NCI-H2196 (cell line): Measurements from ENCODE around the gene LIN37.
"Not testable (repeated sequence)": the region's sequence is repeated elsewhere in the genome, so short reads cannot be mapped to it uniquely, and the experiment has no call there.

Experiments
- DNase-seq: peaks from one replicate; lab custom pipeline; 2025; ENCODE audit not compliant: unreplicated experiment; lab: John Stamatoyannopoulos, UW

LIN37 gene

DNA sequence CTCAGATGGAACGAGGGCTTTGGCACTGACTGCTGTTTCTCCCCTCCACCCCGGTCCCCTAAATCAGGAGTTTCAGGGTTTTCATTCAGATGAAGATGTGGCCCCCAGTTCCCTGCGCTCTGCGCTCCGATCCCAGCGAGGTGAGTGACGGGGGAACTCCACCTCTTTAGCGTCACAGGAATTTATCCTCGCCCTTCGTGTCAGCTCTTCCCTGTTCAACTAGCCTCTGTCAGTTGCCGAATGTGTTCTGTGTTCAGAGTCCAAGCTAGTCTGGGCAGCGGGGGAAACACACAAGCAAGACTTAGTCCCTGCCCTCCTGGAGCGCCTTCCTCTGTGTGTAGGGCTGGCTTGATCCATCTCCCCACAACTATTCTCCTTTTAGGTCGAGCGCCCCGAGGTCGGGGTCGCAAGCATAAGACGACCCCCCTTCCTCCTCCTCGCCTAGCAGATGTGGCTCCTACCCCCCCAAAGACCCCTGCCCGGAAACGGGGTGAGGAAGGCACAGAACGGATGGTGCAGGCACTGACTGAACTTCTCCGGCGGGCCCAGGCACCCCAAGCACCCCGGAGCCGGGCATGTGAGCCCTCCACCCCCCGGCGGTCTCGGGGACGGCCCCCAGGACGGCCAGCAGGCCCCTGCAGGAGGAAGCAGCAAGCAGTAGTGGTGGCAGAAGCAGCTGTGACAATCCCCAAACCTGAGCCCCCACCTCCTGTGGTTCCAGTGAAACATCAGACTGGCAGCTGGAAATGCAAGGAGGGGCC lies 28.8 kb upstream of the LIN37 start:
- no peak for DNase-seq

DNA sequence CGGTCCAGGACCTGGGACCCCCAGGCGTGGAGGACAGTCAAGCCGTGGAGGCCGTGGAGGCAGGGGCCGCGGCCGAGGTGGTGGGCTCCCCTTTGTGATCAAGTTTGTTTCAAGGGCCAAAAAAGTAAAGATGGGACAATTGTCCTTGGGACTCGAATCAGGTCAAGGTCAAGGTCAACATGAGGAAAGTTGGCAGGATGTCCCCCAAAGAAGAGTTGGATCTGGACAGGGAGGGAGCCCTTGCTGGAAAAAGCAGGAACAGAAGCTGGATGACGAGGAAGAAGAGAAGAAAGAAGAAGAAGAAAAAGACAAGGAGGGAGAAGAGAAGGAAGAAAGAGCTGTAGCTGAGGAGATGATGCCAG lies 28.2 kb upstream of the LIN37 start:
- no peak for DNase-seq

DNA sequence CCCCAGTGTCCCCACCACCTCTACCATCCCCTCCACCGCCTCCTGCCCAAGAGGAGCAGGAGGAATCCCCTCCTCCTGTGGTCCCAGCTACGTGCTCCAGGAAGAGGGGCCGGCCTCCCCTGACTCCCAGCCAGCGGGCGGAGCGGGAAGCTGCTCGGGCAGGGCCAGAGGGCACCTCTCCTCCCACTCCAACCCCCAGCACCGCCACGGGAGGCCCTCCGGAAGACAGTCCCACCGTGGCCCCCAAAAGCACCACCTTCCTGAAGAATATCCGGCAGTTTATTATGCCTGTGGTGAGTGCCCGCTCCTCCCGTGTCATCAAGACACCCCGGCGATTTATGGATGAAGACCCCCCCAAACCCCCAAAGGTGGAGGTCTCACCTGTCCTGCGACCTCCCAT lies 27.7 kb upstream of the LIN37 start:
- DNase-seq = no peak

DNA sequence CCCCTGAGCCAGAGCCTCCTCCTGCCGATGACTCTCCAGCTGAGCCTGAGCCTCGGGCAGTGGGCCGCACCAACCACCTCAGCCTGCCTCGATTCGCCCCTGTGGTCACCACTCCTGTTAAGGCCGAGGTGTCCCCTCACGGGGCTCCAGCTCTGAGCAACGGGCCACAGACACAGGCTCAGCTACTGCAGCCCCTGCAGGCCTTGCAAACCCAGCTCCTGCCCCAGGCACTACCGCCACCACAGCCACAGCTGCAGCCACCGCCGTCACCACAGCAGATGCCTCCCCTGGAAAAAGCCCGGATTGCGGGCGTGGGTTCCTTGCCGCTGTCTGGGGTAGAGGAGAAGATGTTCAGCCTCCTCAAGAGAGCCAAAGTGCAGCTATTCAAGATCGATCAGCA lies 27.0 kb upstream of the LIN37 start:
- DNase-seq = no peak

DNA sequence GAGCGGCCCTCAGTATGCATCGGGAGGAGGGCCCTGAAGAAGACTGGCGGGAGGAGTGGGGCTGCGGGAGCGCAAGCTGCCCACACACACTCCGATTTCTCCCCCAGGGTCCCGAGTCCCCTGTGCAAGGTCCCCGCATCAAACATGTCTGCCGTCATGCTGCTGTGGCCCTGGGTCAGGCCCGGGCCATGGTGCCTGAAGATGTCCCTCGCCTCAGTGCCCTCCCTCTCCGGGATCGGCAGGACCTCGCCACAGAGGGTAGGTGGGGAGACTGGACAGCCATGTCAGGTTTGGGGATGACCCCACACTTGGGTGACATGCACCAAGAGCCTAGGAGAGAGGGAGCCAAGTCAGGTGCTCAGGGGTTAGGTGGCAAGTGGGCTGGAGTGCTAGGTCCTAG lies 25.9 kb upstream of the LIN37 start:
- DNase-seq = no peak

DNA sequence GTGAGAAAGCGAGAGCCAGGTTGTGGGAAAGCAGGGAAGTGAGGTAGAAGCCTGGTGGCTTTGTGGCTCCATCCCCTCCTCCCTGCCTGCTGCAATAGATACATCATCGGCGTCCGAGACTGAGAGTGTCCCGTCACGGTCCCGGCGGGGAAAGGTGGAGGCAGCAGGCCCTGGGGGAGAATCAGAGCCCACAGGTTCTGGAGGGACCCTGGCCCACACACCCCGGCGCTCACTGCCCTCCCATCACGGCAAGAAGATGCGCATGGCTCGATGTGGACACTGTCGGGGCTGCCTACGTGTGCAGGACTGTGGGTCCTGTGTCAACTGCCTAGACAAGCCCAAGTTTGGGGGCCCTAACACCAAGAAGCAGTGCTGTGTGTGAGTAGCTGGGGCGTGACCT lies 25.5 kb upstream of the LIN37 start:
- no peak for DNase-seq

DNA sequence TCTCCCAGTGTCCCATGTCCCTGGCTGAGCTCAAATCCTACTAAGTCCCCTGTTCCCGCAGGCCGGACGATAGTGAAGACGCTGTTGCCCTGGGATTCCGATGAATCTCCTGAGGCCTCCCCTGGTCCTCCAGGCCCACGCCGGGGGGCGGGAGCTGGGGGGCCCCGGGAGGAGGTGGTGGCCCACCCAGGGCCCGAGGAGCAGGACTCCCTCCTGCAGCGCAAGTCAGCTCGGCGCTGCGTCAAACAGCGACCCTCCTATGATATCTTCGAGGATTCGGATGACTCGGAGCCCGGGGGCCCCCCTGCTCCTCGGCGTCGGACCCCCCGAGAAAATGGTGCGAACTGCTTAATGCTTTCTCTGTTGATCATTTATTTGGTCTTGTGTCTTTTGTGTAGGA lies 24.7 kb upstream of the LIN37 start:
- no peak for DNase-seq

DNA sequence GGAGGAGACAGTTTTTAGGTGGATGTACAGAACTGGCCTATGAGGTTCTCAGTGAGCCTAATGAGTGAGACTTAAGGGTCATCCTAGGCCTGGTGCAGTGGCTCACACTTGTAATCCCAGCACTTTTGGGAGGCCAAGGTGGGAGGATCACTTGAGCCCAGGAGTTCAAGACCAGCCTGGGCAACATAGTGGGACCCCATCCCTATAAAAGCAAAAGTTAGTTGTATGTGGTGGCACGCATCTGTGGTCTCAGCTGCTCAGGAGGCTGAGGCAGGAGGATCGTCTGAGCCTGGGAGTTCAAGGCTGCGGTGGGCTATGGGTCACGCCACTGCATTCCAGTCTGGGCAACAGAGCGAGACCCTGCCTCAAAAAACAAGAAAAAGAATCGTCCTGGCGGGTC lies 24.2 kb upstream of the LIN37 start:
- DNase-seq = not testable (repeated sequence)

DNA sequence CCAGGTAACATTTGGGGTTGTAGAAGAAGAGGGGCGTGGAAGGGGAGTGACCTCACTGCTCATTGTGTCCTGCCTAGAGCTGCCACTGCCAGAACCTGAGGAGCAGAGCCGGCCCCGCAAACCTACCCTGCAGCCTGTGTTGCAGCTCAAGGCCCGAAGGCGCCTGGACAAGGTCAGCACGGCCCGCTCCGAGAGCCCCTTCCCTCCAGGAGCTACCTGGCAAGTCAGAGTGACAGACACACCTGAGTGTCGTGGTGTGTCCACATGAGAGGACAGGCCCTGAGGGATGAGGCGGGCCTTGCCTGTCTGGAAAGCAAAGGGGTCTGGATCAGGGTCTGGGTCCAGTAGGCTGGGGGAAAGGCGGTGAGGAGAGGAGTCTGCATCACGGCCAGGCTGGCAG lies 23.8 kb upstream of the LIN37 start:
- no peak for DNase-seq

DNA sequence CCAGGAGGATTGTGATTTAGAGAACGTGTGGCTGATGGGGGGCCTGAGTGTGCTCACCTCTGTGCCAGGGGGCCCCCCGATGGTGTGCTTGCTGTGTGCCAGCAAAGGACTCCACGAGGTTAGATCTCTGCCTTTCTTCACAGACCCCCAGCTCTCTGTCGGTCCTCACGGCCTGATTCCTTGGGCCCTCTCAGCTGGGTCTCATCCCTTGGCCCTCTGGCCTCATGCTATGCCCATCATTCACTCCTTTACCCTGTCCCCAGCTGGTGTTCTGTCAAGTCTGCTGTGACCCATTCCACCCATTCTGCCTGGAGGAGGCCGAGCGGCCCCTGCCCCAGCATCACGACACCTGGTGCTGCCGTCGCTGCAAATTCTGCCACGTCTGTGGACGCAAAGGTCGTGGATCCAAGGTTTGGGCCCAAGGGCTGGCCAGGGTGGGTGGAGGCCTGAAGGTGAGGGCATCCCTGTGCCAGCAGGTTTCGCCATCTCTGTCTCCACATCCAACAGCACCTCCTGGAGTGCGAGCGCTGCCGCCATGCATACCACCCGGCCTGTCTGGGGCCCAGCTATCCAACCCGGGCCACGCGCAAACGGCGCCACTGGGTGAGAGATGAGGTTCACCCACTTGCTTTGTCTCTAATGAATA lies 23.0 kb upstream of the LIN37 start:
- no peak for DNase-seq

DNA sequence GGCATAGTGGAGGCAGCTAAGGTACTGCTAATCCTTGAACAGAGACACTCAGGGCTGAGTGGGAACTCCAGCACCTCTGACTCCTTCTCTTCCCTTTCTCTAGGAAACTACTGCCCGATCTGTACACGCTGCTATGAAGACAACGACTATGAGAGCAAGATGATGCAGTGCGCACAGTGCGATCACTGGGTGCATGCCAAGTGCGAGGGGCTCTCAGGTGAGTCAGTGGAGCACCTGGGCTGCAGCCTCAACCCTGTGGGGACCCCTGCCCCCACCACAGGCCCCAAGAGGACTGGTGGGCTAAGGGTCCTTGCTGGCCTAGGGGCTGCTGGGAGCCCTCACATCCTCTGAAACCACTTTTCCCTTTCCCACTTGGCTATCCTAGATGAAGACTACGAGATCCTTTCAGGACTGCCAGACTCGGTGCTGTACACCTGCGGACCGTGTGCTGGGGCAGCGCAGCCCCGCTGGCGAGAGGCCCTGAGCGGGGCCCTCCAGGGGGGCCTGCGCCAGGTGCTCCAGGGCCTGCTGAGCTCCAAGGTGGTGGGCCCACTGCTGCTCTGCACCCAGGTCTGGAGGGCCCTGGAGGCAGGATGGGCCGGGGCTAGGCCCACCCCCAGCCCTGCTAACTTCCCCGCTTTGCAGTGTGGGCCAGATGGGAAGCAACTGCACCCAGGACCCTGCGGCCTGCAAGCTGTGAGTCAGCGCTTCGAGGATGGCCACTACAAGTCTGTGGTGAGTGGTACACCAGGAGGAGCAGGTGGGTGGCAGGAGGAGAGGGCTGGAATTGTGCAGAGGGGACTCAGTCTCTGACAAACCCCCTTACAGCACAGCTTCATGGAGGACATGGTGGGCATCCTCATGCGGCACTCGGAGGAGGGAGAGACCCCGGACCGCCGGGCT lies 21.1 kb upstream of the LIN37 start:
- no peak for DNase-seq

DNA sequence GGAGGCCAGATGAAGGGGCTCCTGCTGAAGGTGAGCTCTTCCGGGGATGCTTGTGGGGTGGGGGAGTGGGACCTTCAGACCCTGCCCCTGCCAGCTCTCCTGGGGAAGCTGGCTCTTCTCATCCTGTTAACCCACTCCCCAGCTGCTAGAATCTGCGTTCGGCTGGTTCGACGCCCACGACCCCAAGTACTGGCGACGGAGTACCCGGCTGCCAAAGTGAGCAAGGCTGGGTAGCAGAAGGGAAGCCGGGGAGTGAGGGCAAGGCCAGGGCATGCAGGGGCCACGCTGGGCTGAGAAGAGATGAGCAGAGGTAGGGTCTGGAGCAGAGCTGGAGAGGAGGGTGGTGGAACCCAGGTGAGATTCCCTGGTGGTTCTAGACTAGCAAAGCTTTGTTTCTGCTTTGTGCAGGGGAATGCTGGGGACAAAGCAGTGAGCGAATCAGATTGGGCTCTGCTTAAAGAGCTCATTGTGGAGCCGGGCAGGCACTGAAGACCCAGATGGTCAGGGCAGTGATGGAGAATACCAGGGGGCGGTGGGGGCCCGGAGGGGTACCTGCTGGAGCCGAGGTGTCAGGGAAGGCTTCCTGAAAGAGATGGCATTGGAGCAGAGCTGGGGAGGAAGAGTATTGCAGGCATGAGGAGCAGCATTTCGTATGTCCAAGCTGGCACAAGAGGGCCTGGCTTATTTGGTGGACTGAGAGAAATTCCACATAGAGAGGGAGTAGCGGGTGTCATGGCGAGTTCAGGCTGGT lies 20.2 kb upstream of the LIN37 start:
- DNase-seq = no peak

DNA sequence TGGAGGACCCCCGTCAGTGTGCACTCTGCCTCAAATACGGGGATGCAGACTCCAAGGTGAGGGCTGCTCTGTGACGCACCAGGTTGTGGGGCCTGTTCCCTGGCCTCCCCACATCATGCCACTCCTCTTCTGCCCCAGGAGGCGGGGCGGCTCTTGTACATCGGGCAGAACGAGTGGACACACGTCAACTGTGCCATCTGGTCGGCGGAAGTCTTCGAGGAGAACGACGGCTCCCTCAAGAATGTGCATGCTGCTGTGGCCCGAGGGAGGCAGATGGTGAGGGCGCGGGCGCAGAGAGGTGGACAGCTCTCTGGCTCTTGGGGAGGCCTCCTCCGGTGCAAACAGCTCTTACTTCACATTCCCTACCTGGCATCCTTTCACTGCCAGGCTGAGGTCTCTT lies 19.4 kb upstream of the LIN37 start:
- DNase-seq = no peak

DNA sequence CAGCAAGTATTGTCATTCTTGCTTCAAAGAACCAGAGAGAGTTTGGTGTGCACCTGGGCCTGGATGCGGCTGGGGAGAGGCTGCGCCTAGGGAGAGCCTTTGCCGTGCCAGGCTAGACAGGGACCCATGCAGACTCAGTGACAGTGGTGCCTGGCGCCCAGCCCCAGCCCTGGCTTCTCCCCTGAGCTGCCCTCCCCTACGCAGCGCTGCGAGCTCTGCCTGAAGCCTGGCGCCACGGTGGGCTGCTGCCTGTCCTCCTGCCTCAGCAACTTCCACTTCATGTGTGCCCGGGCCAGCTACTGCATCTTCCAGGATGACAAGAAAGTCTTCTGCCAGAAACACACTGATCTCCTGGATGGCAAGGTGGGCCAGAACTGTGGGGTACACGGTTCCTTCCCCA lies 18.6 kb upstream of the LIN37 start:
- DNase-seq = no peak

DNA sequence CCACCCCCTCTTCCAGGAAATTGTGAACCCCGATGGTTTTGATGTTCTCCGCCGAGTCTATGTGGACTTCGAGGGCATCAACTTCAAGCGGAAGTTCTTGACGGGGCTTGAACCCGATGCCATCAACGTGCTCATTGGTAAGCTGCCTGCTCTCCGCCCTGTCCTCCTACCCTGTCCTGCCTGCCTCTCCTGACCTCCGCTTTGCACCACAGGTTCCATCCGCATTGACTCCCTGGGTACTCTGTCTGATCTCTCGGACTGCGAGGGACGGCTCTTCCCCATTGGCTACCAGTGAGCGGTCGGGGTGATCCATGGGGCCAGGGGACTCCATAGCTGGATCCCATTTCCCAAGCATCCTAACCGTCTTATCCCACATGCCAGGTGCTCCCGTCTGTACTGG lies 18.1 kb upstream of the LIN37 start:
- no peak for DNase-seq

DNA sequence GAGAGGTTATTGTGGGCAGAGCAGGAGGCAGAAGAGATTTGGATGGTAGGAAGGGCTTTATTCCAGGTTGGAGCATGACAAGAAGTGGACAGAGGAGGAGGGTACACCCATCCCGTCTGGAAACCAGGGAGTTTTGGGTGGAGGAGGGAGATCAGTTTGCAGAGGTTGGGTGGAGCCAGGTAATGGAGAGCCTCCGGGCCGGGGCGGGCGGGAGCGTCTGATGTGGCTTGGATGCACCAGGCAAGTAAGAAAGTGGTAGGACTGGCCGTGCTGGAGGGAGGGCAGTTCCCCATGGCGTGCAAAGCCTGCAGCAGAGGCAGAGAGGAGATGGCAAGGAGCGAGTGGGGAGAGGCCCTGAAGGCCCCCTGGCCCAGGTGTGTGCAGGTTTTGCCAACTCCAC lies 17.0 kb upstream of the LIN37 start:
- DNase-seq = no peak

DNA sequence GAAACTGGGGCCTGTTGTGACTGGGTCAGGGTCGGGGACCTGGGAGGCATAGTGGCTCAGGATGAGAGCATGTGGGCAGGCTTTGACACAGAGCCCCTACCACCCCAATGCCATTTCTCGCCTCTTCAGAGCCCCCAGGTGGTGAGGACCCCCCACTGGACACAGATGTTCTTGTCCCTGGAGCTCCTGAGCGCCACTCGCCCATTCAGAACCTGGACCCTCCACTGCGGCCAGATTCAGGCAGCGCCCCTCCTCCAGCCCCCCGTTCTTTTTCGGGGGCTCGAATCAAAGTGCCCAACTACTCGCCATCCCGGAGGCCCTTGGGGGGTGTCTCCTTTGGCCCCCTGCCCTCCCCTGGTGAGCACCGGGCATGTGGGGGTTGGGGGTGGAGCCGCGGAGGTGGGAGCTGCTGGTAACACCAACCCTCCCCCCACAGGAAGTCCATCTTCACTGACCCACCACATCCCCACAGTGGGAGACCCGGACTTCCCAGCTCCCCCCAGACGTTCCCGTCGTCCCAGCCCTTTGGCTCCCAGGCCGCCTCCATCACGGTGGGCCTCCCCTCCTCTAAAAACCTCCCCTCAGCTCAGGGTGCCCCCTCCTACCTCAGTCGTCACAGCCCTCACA lies 16.5 kb upstream of the LIN37 start:
- DNase-seq = no peak

DNA sequence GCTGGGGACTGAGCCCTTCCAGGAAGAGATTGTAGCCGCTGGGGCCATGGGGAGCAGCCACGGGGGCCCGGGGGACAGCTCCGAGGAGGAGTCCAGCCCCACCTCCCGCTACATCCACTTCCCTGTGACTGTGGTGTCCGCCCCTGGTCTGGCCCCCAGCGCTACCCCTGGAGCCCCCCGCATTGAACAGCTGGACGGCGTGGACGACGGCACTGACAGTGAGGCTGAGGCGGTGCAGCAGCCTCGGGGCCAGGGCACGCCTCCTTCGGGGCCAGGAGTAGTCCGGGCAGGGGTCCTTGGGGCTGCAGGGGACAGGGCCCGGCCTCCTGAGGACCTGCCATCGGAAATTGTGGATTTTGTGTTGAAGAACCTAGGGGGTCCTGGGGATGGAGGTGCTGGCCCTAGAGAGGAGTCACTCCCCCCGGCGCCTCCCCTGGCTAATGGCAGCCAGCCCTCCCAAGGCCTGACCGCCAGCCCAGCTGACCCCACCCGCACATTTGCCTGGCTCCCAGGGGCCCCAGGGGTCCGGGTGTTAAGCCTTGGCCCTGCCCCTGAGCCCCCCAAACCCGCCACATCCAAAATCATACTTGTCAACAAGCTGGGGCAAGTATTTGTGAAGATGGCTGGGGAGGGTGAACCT lies 15.7 kb upstream of the LIN37 start:
- no peak for DNase-seq

DNA sequence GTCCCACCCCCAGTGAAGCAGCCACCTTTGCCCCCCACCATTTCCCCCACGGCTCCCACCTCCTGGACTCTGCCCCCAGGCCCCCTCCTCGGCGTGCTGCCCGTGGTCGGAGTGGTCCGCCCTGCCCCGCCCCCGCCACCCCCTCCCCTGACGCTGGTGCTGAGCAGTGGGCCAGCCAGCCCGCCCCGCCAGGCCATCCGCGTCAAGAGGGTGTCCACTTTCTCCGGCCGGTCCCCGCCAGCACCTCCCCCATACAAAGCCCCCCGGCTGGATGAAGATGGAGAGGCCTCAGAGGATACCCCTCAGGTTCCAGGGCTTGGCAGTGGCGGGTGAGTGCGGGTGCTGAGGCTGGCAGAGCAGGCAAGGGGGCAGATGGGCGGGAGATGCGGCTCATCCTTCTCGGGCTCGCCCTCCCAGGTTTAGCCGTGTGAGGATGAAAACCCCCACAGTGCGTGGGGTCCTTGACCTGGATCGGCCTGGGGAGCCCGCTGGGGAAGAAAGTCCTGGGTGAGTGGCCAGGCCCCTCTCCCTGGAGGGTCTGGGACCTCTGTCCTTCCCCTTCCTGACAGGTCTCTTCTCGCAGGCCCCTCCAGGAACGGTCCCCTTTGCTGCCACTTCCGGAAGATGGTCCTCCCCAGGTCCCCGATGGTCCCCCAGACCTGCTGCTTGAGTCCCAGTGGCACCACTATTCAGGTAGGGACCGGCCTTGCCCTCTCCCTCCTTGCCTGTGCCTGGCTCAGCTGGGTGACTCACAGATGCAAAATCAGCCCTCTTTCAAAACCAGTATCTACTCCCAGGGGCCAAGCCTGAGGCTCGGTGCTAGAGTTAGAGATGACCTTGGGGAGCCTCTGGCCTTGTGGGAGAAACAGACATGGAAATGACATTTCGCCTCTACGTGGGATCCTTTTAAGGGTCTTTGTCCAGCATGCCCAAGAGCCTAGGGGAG lies 14.9 kb upstream of the LIN37 start:
- DNase-seq = no peak
